ENCODE measurements around the gene EFNA5. TPM values are rescaled to one million over a fixed set of nuclear protein-coding genes. Genes with fewer than 3 reads are reported as not detected.

The EFNA5 gene
- total and polyA plus RNA-seq, 2 experiments from 2014 or later = 7.5 to 10.1 TPM

GRCh38 chr5:107469485-107470294 is 201.0 kb downstream of the EFNA5 start:
- Histone ChIP-seq H3K27me3 (ENCODE audit: insufficient read depth) (no peaks in the 10 kb centered on the region), H4K20me1 (replicated peaks; ENCODE audit: insufficient read depth) (no peaks in the 10 kb centered on the region), H3K4me1 (ENCODE audit: insufficient read depth) (peaks cover 86% of the 10 kb centered on the region), H3K79me2 (replicated peaks; ENCODE audit: insufficient read depth) (no peaks in the 10 kb centered on the region), H3K36me3 (ENCODE audit: insufficient read depth) (no peaks in the 10 kb centered on the region), H3K9me2 (ENCODE audit: insufficient read depth) (0 out of 2 replicates have a peak, but pooled peaks cover 3% of the 10 kb centered on the region), H3K27ac (ENCODE audit: low read depth) (no peak overlapping the region), H3K4me3 (no peak overlapping the region), H3F3A (replicated peaks; ENCODE audit: low read depth) (no peaks in the 10 kb centered on the region), H3K4me2 (no peak overlapping the region), H2AFZ (no peak overlapping the region)
- ATAC-seq (no peak), DNase-seq (ENCODE audit: low spot score) (no peak)
- H3K4me1 Mint-ChIP-seq = peaks cover 84% of the 10 kb centered on the region
- H3K9me3 Mint-ChIP-seq = no peaks in the 10 kb centered on the region
- H3K27me3 Mint-ChIP-seq (ENCODE audit: insufficient read depth, low read depth, poor library complexity) = peaks cover 7% of the 10 kb centered on the region
- H3K27ac Mint-ChIP-seq = peak overlapping the region; percentile 34; the same call in 1 of the 2 replicates
- H3K4me3 Mint-ChIP-seq = no peak overlapping the region
- H3K36me3 Mint-ChIP-seq (ENCODE audit: low read depth) = no peaks in the 10 kb centered on the region
- TF ChIP-seq REST (IDR thresholded peaks at IDR 0.05; ENCODE audit: unreplicated experiment) = no peak

GRCh38 chr5:107469064-107469463 is 201.7 kb downstream of the EFNA5 start:
- 0 out of 2 replicates have a peak, but pooled peaks cover 3% of the 10 kb centered on the region for H3K9me2 ChIP-seq (ENCODE audit: insufficient read depth)
- Mint-ChIP-seq H3K27me3 (ENCODE audit: insufficient read depth, low read depth, poor library complexity) (peaks cover 7% of the 10 kb centered on the region), H3K4me1 (peaks cover 84% of the 10 kb centered on the region), H3K4me3 (no peak overlapping the region), H3K36me3 (ENCODE audit: low read depth) (no peaks in the 10 kb centered on the region), H3K27ac (no peak overlapping the region; the same call in 1 of the 2 replicates), H3K9me3 (no peaks in the 10 kb centered on the region)
- H3F3A ChIP-seq (replicated peaks; ENCODE audit: low read depth) = no peaks in the 10 kb centered on the region
- TF ChIP-seq ETS1 (IDR thresholded peaks at IDR 0.05) (no peak), EZH2phosphoT487 (IDR thresholded peaks at IDR 0.05; ENCODE audit: unreplicated experiment) (no peak), POLR2AphosphoS5 (IDR thresholded peaks at IDR 0.05; ENCODE audit: low read depth) (no peak), EZH2 (IDR thresholded peaks at IDR 0.05; ENCODE audit: low read depth, unreplicated experiment) (no peak), CREB1 (CRISPR knock-in tag; IDR thresholded peaks at IDR 0.05; ENCODE audit: low read depth) (no peak), JUNB (IDR thresholded peaks at IDR 0.05; ENCODE audit: unreplicated experiment) (no peak), ZNF462 (CRISPR knock-in tag; IDR thresholded peaks at IDR 0.05) (no peak)
- no peaks in the 10 kb centered on the region for H4K20me1 ChIP-seq (replicated peaks; ENCODE audit: insufficient read depth)
- DNase-seq (ENCODE audit: low spot score) = peak; percentile 30
- no peak overlapping the region for H3K4me3 ChIP-seq
- peak; percentile 14; the same call in 1 of the 3 replicates for ATAC-seq
- no peaks in the 10 kb centered on the region for H3K27me3 ChIP-seq (ENCODE audit: insufficient read depth)
- H3K4me1 ChIP-seq (ENCODE audit: insufficient read depth) = peaks cover 86% of the 10 kb centered on the region
- H3K36me3 ChIP-seq (ENCODE audit: insufficient read depth) = no peaks in the 10 kb centered on the region
- H3K4me2 ChIP-seq = no peak overlapping the region
- H2AFZ ChIP-seq = no peak overlapping the region
- H3K79me2 ChIP-seq (replicated peaks; ENCODE audit: insufficient read depth) = no peaks in the 10 kb centered on the region
- no peak overlapping the region for H3K27ac ChIP-seq (ENCODE audit: low read depth)
